ENCODE measurements around the gene ZNF609. TPM values are rescaled to one million over a fixed set of nuclear protein-coding genes. Genes with fewer than 3 reads are reported as not detected.

Gene ZNF609
- total and polyA plus RNA-seq, 2 of the 13 experiments (the other 11 are each of a cell fraction or from before 2014, with no cell fraction given): 8.9 to 9.9 TPM

DNA sequence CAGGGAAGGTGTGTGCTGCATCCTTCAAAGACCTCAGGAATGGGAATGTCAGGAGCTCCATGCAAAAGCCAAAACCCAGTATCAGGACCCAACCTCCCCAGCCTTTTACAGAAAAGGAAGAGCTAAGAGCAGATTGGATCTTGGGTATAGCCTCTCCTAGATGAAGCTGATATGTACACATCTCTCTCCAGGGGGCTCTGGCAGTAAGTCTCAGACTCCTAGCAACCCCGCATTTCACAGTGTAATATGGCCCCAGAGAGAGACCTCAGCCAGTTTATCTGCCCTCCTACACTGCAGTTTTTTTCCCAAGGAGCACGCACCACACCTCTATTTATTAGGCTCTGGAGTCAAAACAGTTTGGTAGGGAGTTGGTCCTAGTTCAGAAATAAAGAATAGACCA lies 226.8 kb downstream of the ZNF609 start:
- ATAC-seq (no peak), FAIRE-seq (no peak), DNase-seq (ENCODE audit: low spot score) (no peak)
- Histone ChIP-seq H3K9me3 (ENCODE audit: low read length) (no peaks in the 10 kb centered on the region), H3K79me2 (ENCODE audit: insufficient read depth, low read length) (no peaks in the 10 kb centered on the region), H3K4me2 (ENCODE audit: low read depth, low read length) (no peak overlapping the region), H3K9ac (ENCODE audit: insufficient read depth, low read depth, low read length) (no peak overlapping the region), H3K4me1 (ENCODE audit: insufficient read depth, low read length) (no peaks in the 10 kb centered on the region), H4K20me1 (ENCODE audit: insufficient read depth, low read length) (no peaks in the 10 kb centered on the region), H3K27ac (ENCODE audit: extremely low read length, insufficient read depth, low read length) (no peak overlapping the region), H2AFZ (ENCODE audit: low read length) (no peak overlapping the region), H3K36me3 (replicated peaks in 1 of 2; ENCODE audit: control insufficient read depth in 1 of 2, insufficient read depth in 2 of 2, low read length in 2 of 2) (peaks cover 10 to 72% of the 10 kb centered on the region in 2 experiments), H3K27me3 (ENCODE audit: control insufficient read depth in 1 of 2, insufficient read depth in 2 of 2, low read length in 2 of 2) (no peaks in the 10 kb centered on the region), H3K4me3 (replicated peaks in 1 of 3; ENCODE audit: insufficient read depth in 1 of 3, low read depth in 2 of 3, low read length in 3 of 3) (no peak overlapping the region)
- ChIA-PET CTCF (ENCODE audit: low intra/inter-chr PET ratio, low total read pairs) (interaction anchor here (1.6 to 2.4 kb wide), 2 partner anchors 41 to 44 kb away, joined by 4 to 56 read pairs; no protein-coding TSS in a partner anchor), POLR2A (no interaction called here)
- BruUV-seq (replicated peaks): no TSS peak
- intact Hi-C loops (cut with micrococcal nuclease; ENCODE audit: unreplicated experiment) (loop anchor here (5.0 kb wide), 1 partner anchor 125 kb away; no protein-coding TSS in a partner anchor), in situ Hi-C loops (cut with HindIII; ENCODE audit: extremely low pct_ligation_motif_present, low pct_unique_long_range_greater_than_20kb) (loop anchor here (5.0 to 25.0 kb wide), 2 partner anchors 40 to 475 kb away; no protein-coding TSS in a partner anchor)
- WGBS (ENCODE audit: low lambda C conversion rate): 100% methylated on average over 2 of the region's 2 CpGs
- TF ChIP-seq, protein P1, sequence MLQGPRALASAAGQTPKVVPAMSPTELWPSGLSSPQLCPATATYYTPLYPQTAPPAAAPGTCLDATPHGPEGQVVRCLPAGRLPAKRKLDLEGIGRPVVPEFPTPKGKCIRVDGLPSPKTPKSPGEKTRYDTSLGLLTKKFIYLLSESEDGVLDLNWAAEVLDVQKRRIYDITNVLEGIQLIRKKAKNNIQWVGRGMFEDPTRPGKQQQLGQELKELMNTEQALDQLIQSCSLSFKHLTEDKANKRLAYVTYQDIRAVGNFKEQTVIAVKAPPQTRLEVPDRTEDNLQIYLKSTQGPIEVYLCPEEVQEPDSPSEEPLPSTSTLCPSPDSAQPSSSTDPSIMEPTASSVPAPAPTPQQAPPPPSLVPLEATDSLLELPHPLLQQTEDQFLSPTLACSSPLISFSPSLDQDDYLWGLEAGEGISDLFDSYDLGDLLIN (CRISPR knock-in tag; IDR thresholded peaks at IDR 0.05; ENCODE audit: borderline replicate concordance): no peak
- no peak for TF ChIP-seq BHLHE40 (IDR thresholded peaks at IDR 0.05; ENCODE audit: low read length)
- TF ChIP-seq RFXANK (CRISPR knock-in tag; IDR thresholded peaks at IDR 0.05): no peak
- no peak for TF ChIP-seq KMT2B (CRISPR knock-in tag; IDR thresholded peaks at IDR 0.05)
- TF ChIP-seq MED1 (CRISPR knock-in tag; IDR thresholded peaks at IDR 0.05): no peak
- no peak for TF ChIP-seq NRL (CRISPR knock-in tag; IDR thresholded peaks at IDR 0.05; ENCODE audit: borderline replicate concordance)
- TF ChIP-seq NCOA1 (CRISPR knock-in tag; IDR thresholded peaks at IDR 0.05): no peak
- TF ChIP-seq, protein P2, sequence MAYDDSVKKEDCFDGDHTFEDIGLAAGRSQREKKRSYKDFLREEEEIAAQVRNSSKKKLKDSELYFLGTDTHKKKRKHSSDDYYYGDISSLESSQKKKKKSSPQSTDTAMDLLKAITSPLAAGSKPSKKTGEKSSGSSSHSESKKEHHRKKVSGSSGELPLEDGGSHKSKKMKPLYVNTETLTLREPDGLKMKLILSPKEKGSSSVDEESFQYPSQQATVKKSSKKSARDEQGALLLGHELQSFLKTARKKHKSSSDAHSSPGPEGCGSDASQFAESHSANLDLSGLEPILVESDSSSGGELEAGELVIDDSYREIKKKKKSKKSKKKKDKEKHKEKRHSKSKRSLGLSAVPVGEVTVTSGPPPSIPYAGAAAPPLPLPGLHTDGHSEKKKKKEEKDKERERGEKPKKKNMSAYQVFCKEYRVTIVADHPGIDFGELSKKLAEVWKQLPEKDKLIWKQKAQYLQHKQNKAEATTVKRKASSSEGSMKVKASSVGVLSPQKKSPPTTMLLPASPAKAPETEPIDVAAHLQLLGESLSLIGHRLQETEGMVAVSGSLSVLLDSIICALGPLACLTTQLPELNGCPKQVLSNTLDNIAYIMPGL (CRISPR knock-in tag; IDR thresholded peaks at IDR 0.05; ENCODE audit: borderline replicate concordance in 1 of 2, low read depth in 1 of 2): no peak
- TF ChIP-seq ZNF44 (CRISPR knock-in tag; IDR thresholded peaks at IDR 0.05): no peak
- TF ChIP-seq ZNF746 (CRISPR knock-in tag; IDR thresholded peaks at IDR 0.05): no peak
- TF ChIP-seq, protein P3, sequence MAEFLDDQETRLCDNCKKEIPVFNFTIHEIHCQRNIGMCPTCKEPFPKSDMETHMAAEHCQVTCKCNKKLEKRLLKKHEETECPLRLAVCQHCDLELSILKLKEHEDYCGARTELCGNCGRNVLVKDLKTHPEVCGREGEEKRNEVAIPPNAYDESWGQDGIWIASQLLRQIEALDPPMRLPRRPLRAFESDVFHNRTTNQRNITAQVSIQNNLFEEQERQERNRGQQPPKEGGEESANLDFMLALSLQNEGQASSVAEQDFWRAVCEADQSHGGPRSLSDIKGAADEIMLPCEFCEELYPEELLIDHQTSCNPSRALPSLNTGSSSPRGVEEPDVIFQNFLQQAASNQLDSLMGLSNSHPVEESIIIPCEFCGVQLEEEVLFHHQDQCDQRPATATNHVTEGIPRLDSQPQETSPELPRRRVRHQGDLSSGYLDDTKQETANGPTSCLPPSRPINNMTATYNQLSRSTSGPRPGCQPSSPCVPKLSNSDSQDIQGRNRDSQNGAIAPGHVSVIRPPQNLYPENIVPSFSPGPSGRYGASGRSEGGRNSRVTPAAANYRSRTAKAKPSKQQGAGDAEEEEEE (CRISPR knock-in tag; IDR thresholded peaks at IDR 0.05; ENCODE audit: borderline replicate concordance): no peak
- TF ChIP-seq, protein P4, sequence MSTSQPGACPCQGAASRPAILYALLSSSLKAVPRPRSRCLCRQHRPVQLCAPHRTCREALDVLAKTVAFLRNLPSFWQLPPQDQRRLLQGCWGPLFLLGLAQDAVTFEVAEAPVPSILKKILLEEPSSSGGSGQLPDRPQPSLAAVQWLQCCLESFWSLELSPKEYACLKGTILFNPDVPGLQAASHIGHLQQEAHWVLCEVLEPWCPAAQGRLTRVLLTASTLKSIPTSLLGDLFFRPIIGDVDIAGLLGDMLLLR (CRISPR knock-in tag; IDR thresholded peaks at IDR 0.05): no peak
- TF ChIP-seq GATAD1 (CRISPR knock-in tag; IDR thresholded peaks at IDR 0.05): no peak
- TF ChIP-seq MIER3 (CRISPR knock-in tag; IDR thresholded peaks at IDR 0.05; ENCODE audit: borderline replicate concordance): no peak
- TF ChIP-seq ZNF251 (CRISPR knock-in tag; IDR thresholded peaks at IDR 0.05): no peak
- TF ChIP-seq, protein P5, sequence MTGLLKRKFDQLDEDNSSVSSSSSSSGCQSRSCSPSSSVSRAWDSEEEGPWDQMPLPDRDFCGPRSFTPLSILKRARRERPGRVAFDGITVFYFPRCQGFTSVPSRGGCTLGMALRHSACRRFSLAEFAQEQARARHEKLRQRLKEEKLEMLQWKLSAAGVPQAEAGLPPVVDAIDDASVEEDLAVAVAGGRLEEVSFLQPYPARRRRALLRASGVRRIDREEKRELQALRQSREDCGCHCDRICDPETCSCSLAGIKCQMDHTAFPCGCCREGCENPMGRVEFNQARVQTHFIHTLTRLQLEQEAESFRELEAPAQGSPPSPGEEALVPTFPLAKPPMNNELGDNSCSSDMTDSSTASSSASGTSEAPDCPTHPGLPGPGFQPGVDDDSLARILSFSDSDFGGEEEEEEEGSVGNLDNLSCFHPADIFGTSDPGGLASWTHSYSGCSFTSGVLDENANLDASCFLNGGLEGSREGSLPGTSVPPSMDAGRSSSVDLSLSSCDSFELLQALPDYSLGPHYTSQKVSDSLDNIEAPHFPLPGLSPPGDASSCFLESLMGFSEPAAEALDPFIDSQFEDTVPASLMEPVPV (CRISPR knock-in tag; IDR thresholded peaks at IDR 0.05): no peak
